Hepatic stellate cell (primary cell): ENCODE results near the gene GP1BB.

Source experiments
- DNase-seq: peaks from one replicate; pipeline ENCODE4 v3.0.0; 2011; ENCODE audit warnings: low spot score

Gene GP1BB

GRCh38 chr22:19742160-19743066, 19.1 kb downstream of the GP1BB start:
- DNase-seq: no peak

GRCh38 chr22:19743081-19743480, 19.7 kb downstream of the GP1BB start:
- no peak for DNase-seq

GRCh38 chr22:19743651-19744050, 20.3 kb downstream of the GP1BB start:
- no peak for DNase-seq

- DNase-seq: no peak
Observed at GRCh38 chr22:19744350-19745006, 21.1 kb downstream of the GP1BB start.

GRCh38 chr22:19745155-19746101, 22.1 kb downstream of the GP1BB start:
- no peak for DNase-seq

GRCh38 chr22:19746726-19747125, 23.4 kb downstream of the GP1BB start:
- DNase-seq: no peak

GRCh38 chr22:19747551-19747950, 24.2 kb downstream of the GP1BB start:
- DNase-seq: no peak

- no peak for DNase-seq
Observed at GRCh38 chr22:19748139-19748538, 24.8 kb downstream of the GP1BB start.

- DNase-seq: no peak
Observed at GRCh38 chr22:19748991-19749664, 25.8 kb downstream of the GP1BB start.

GRCh38 chr22:19749876-19750275, 26.5 kb downstream of the GP1BB start:
- no peak for DNase-seq

GRCh38 chr22:19750507-19751490, 27.5 kb downstream of the GP1BB start:
- DNase-seq: no peak

GRCh38 chr22:19751497-19752245, 28.3 kb downstream of the GP1BB start:
- DNase-seq: no peak

- DNase-seq: no peak
Observed at GRCh38 chr22:19753090-19753842, 29.9 kb downstream of the GP1BB start.

GRCh38 chr22:19753996-19754700, 30.8 kb downstream of the GP1BB start:
- DNase-seq: no peak

GRCh38 chr22:19754701-19755144, 31.4 kb downstream of the GP1BB start:
- DNase-seq: no peak

- DNase-seq: no peak
Observed at GRCh38 chr22:19755145-19755710, 31.9 kb downstream of the GP1BB start.

GRCh38 chr22:19755722-19756287, 32.5 kb downstream of the GP1BB start:
- DNase-seq: no peak
